SH-SY5Y (cell line): ENCODE results near the gene RPS6KA2.

Source experiments
- GATA2 ChIP-seq: IDR thresholded peaks from 2 replicates; pipeline ENCODE4 v1.6.1; 2011; ENCODE audit warnings: mild to moderate bottlenecking, low read depth, low read length
- GATA3 ChIP-seq: IDR thresholded peaks from 2 replicates; pipeline ENCODE4 v1.6.1; 2011; ENCODE audit warnings: low read depth, mild to moderate bottlenecking, low read length, moderate library complexity

GRCh38 chr6:166382933-166383801 is 243.9 kb downstream of the RPS6KA2 start, which contains the start of gene MPC1:
- no peak for TF ChIP-seq GATA2
- no peak for TF ChIP-seq GATA3
